Panc1 (cell line): ENCODE results near the gene UNC13A. TPM values are rescaled to one million over a fixed set of nuclear protein-coding genes. Genes with fewer than 3 reads are reported as not detected.

Experiments
- ATAC-seq: fragments of 200-7000 bp; cut with Tn5 transposase; 2 replicates; pipeline ENCODE4 v1.9.1; 2020; ENCODE audit warnings: mild to moderate bottlenecking, moderate library complexity
- BruUV-seq: library from RNA; stranded (reverse); fragments of 400-500 nt; replicated peaks from 2 replicates; lab custom pipeline; 2021; lab: Mats Ljungman, UMichigan
- CTCF ChIA-PET: fragments of 300-600 bp; sonication (Branson Sonifier 250); formaldehyde crosslinking; loops from one replicate; lab custom pipeline; 2022; ENCODE audit warnings: antibody characterized with exemption; lab: Charles Lee
- POLR2A ChIA-PET: fragments of 300-600 bp; sonication (Branson Sonifier 250); formaldehyde crosslinking; loops from one replicate; lab custom pipeline; 2022; ENCODE audit warnings: antibody characterized with exemption; lab: Charles Lee
- DNase-seq: peaks from one replicate; pipeline ENCODE4 v3.0.0-alpha.2; 2010; ENCODE audit warnings: low read depth, low spot score
- H3K27ac ChIP-seq: 2 replicates; pipeline ENCODE4 v1.5.1; 2011; ENCODE audit warnings: mild to moderate bottlenecking, low read length, inconsistent platforms
- H3K27me3 ChIP-seq: fragments of 200-500 bp; sonication (Bioruptor generic); 2 replicates; pipeline ENCODE4 v1.6.0; 2014; ENCODE audit warnings: low read length, inconsistent platforms; ENCODE audit not compliant: control insufficient read depth, insufficient read depth
- H3K36me3 ChIP-seq: fragments of 200-500 bp; sonication (Bioruptor generic); 2 replicates; pipeline ENCODE4 v1.5.1; 2014; ENCODE audit warnings: inconsistent platforms, mild to moderate bottlenecking, low read length, moderate library complexity; ENCODE audit not compliant: control insufficient read depth, insufficient read depth
- H3K4me1 ChIP-seq: 2 replicates; pipeline ENCODE4 v1.5.1; 2011; ENCODE audit warnings: inconsistent platforms, mild to moderate bottlenecking, low read length, moderate library complexity; ENCODE audit not compliant: control insufficient read depth, insufficient read depth
- H3K4me3 ChIP-seq, 2 experiments: 2 replicates each; pipeline ENCODE4 v1.5.1; 2011 to 2012; ENCODE audit warnings: low read depth in 2 of 2, low read length in 2 of 2, mild to moderate bottlenecking in 2 of 2, inconsistent platforms in 1 of 2, moderate library complexity in 1 of 2
- H3K9me3 ChIP-seq: fragments of 200-500 bp; sonication (Bioruptor generic); 2 replicates; pipeline ENCODE4 v1.5.1; 2014; ENCODE audit warnings: low read depth, mild to moderate bottlenecking, inconsistent platforms, low read length, moderate library complexity; ENCODE audit not compliant: control insufficient read depth, insufficient read depth
- CTCF ChIP-seq: fragments of 450-650 bp; IDR thresholded peaks from 2 replicates; pipeline ENCODE4 v1.5.1; 2017; ENCODE audit warnings: mild to moderate bottlenecking
- POLR2AphosphoS5 ChIP-seq: IDR thresholded peaks from 2 replicates; pipeline ENCODE4 v1.6.1; 2012; ENCODE audit warnings: mild to moderate bottlenecking, low read depth, low read length, moderate library complexity
- SIN3A ChIP-seq: IDR thresholded peaks from 2 replicates; pipeline ENCODE4 v1.6.1; 2012; ENCODE audit warnings: low read depth, mild to moderate bottlenecking, low read length, moderate library complexity, borderline replicate concordance; ENCODE audit not compliant: insufficient read depth
- TCF7L2 ChIP-seq: IDR thresholded peaks from 2 replicates; pipeline ENCODE4 v1.6.1; 2011; ENCODE audit warnings: mild to moderate bottlenecking, low read depth, low read length, inconsistent platforms
- in situ Hi-C: cut with HindIII; loops from 2 replicates; pipeline ENCODE4 v1.10.0; 2016; ENCODE audit warnings: low sequenced_read_pairs, low pct_unique_long_range_greater_than_20kb
- intact Hi-C: fragments of 100-400 bp; cut with micrococcal nuclease; formaldehyde crosslinking; loops from one replicate; pipeline ENCODE4 v1.10.0; 2022; ENCODE audit not compliant: unreplicated experiment
- total RNA-seq: library from RNA; stranded (reverse); gene quantifications from one replicate; pipeline ENCODE4 v1.2.1, GENCODE V29; 2021; ENCODE audit not compliant: unreplicated experiment
- TF ChIP-seq, protein P1 (sequence below), 2 experiments: IDR thresholded peaks; 2 replicates each; pipeline ENCODE4 v1.6.1; 2011 to 2012; ENCODE audit warnings: low read depth in 2 of 2, control low read depth in 1 of 2, low read length in 1 of 2, mild to moderate bottlenecking in 1 of 2, moderate library complexity in 1 of 2; ENCODE audit not compliant: insufficient read depth in 1 of 2

The UNC13A gene
- total RNA-seq, 1 experiment from 2014 or later, result 0.46 TPM

- ChIA-PET CTCF (interaction anchor here (0.5 to 0.7 kb wide), 2 partner anchors 73 to 86 kb away, joined by 3 to 4 read pairs; no protein-coding TSS in a partner anchor), POLR2A (no interaction called here)
- in situ Hi-C loops, result no loop called here
- no peaks in the 10 kb centered on the region for H3K36me3 ChIP-seq
- ATAC-seq, result no peak
- no peak overlapping the region for H3K27ac ChIP-seq
- no peak for TF ChIP-seq TCF7L2
- TF ChIP-seq CTCF, result no peak
- TF ChIP-seq, protein P1, sequence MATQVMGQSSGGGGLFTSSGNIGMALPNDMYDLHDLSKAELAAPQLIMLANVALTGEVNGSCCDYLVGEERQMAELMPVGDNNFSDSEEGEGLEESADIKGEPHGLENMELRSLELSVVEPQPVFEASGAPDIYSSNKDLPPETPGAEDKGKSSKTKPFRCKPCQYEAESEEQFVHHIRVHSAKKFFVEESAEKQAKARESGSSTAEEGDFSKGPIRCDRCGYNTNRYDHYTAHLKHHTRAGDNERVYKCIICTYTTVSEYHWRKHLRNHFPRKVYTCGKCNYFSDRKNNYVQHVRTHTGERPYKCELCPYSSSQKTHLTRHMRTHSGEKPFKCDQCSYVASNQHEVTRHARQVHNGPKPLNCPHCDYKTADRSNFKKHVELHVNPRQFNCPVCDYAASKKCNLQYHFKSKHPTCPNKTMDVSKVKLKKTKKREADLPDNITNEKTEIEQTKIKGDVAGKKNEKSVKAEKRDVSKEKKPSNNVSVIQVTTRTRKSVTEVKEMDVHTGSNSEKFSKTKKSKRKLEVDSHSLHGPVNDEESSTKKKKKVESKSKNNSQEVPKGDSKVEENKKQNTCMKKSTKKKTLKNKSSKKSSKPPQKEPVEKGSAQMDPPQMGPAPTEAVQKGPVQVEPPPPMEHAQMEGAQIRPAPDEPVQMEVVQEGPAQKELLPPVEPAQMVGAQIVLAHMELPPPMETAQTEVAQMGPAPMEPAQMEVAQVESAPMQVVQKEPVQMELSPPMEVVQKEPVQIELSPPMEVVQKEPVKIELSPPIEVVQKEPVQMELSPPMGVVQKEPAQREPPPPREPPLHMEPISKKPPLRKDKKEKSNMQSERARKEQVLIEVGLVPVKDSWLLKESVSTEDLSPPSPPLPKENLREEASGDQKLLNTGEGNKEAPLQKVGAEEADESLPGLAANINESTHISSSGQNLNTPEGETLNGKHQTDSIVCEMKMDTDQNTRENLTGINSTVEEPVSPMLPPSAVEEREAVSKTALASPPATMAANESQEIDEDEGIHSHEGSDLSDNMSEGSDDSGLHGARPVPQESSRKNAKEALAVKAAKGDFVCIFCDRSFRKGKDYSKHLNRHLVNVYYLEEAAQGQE (IDR thresholded peaks at IDR 0.05; ENCODE audit: insufficient read depth in 1 of 2, low read depth in 2 of 2, low read length in 1 of 2), result no peak
- no peak for TF ChIP-seq SIN3A
- no peak for TF ChIP-seq POLR2AphosphoS5
- H3K4me1 ChIP-seq, result no peaks in the 10 kb centered on the region
- BruUV-seq, result no TSS peak
- intact Hi-C loops, result no loop called here
- H3K9me3 ChIP-seq, result no peaks in the 10 kb centered on the region
- H3K4me3 ChIP-seq, result no peak overlapping the region
- H3K27me3 ChIP-seq, result no peaks in the 10 kb centered on the region
- DNase-seq, result no peak
These were observed 85.2 kb downstream of the UNC13A start for GRCh38 chr19:17602872-17603510.

DNA sequence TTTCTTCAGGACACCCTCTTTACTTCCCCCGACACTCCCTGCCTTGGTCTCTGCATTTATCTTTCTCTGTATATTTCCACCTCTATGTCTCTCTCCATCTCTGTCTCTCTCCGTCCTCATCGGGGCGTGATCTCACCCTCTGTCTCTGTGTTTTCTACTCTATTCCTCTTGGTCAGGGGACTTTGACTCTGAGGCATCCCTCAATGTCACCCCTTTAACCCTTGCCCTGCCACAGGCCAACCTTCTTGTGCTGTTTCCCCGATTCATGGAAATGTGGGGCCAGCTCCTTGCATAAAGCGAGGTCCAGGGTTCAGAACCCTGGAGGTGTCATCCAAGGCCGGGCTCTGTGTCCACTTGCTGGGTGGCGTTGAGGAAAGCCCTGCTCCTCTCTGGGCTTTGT, 85.9 kb downstream of the UNC13A start:
- no TSS peak for BruUV-seq
- DNase-seq (no peak), ATAC-seq (no peak)
- intact Hi-C loops, result no loop called here
- ChIA-PET CTCF (no interaction called here), POLR2A (no interaction called here)
- in situ Hi-C loops, result no loop called here
- no peaks in the 10 kb centered on the region for H3K9me3 ChIP-seq
- no peak overlapping the region for H3K4me3 ChIP-seq
- no peaks in the 10 kb centered on the region for H3K36me3 ChIP-seq
- H3K4me1 ChIP-seq, result no peaks in the 10 kb centered on the region
- TF ChIP-seq SIN3A (no peak), POLR2AphosphoS5 (no peak), TCF7L2 (no peak), CTCF (no peak)
- TF ChIP-seq, protein P1 (IDR thresholded peaks at IDR 0.05; ENCODE audit: insufficient read depth in 1 of 2, low read depth in 2 of 2, low read length in 1 of 2), result no peak
- no peaks in the 10 kb centered on the region for H3K27me3 ChIP-seq
- H3K27ac ChIP-seq, result no peak overlapping the region
